Right lobe of liver (tissue), 6 donors: ENCODE data around the gene TMEM131L. TPM values are rescaled to one million over a fixed set of nuclear protein-coding genes. Genes with fewer than 3 reads are reported as not detected.
A peak's percentile ranks its signal among the peaks of the same experiment; 100 is the strongest.

ENCODE experiments used
- ATAC-seq, 4 donors: fragments of 200-7000 bp; cut with Tn5 transposase; one replicate each; pipeline ENCODE4 v1.9.1; 2020; ENCODE audit warnings: mild to moderate bottlenecking in 4 of 4, moderate library complexity in 4 of 4
- DNase-seq, 3 donors: peaks; one replicate each; pipeline ENCODE4 v3.0.0-alpha.2; 2020
- H3K27ac ChIP-seq, 3 donors: fragments of 200-600 bp; one replicate each; pipeline ENCODE4 v1.8.0; 2022
- H3K27me3 ChIP-seq, 2 donors: fragments of 200-600 bp; one replicate each; pipeline ENCODE4 v1.8.0; 2022
- H3K36me3 ChIP-seq, 4 donors: fragments of 200-600 bp; sonication (generic) in 1 of 4; one replicate each; pipeline versions ENCODE4 v1.5.1 to v1.8.0; 2017 to 2022; ENCODE audit warnings: control low read depth in 1 of 4
- H3K4me1 ChIP-seq, 4 donors: fragments of 200-600 bp; sonication (generic) in 1 of 4; one replicate each; pipeline versions ENCODE4 v1.5.1 to v1.8.0; 2017 to 2022; ENCODE audit warnings: control low read depth in 1 of 4
- H3K4me3 ChIP-seq, 3 donors: fragments of 200-600 bp; one replicate each; pipeline ENCODE4 v1.8.0; 2022
- H3K9me3 ChIP-seq, 4 donors: fragments of 200-600 bp; sonication (generic) in 1 of 4; one replicate each; pipeline versions ENCODE4 v1.5.1 to v1.8.0; 2017 to 2022; ENCODE audit warnings: control low read depth in 1 of 4
- POLR2A ChIP-seq: fragments of 450-650 bp; IDR thresholded peaks from one replicate; pipeline ENCODE4 v1.6.1; 2017; ENCODE audit warnings: antibody characterized with exemption, mild to moderate bottlenecking
- WGBS: methylation state at CpG from one replicate; pipeline ENCODE4 v1.1.6; 2018; ENCODE audit warnings: low coverage, low lambda C conversion rate; ENCODE audit not compliant: insufficient coverage; ENCODE audit errors: missing lambda C conversion rate; 5-methylcytosine and 5-hydroxymethylcytosine counted together
- intact Hi-C, 2 donors: fragments of 100-400 bp; cut with DNase I; formaldehyde crosslinking; loops; one replicate each; pipeline versions ENCODE4 v1.11.2 to v1.14.1; 2022
- total RNA-seq, 6 experiments: library from RNA; depleted of rRNA in 2 of 6; stranded (reverse); fragments of >200 nt in 2 of 6; fragmentation: NEBNext Ultra II Directional in 3 of 6; extraction: Animal tissue kit (Norgen Biotek cat#: 25700) in 3 of 6; gene quantifications; one replicate each; pipeline versions ENCODE4 v1.1.0 to v1.2.4, GENCODE V29; 2016 to 2023
- TF ChIP-seq, protein P1 (sequence below), 4 donors: fragments of 200-600 bp in 3 of 4; fragments of 450-650 bp in 1 of 4; IDR thresholded peaks; one replicate each; pipeline versions ENCODE4 v1.5.1 to v1.8.0; 2016 to 2022; ENCODE audit warnings: antibody characterized with exemption in 4 of 4, mild to moderate bottlenecking in 2 of 4
- donor health status: DM: no; HTN: yes; CAD: no.
- donor health status: DM: no; HTN: no; CAD: no.
- donor health status: DM: no; HTN: no; CAD: no.
- donor health status: DM: no; HTN: yes; CAD: no.
- donor health status: DM: no; HTN: yes; CAD: no.

TMEM131L gene
- total RNA-seq, 6 experiments from 2014 or later, result 13.2 to 19.6 (median 14.8) TPM

DNA sequence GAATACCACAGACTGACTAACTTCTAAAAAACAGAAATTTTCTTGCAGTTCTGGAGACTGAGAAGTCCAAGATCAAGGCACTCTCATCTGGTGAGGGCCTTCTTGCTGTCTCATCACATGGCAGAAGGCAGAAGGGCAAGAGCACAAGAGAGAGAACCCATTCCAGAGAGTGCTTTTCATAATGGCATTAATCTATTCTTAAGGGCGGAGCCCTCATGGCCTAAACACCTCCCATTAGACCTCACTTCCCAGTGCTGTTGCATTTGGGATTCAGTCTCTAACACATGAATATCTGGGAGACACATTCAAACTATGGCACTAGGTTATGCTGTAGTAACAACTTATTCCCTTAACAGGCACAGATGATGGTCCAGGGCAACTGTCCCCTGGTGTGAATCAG lies 180.8 kb downstream of the TMEM131L start:
- intact Hi-C loops, result no loop called here
- TF ChIP-seq, protein P1, sequence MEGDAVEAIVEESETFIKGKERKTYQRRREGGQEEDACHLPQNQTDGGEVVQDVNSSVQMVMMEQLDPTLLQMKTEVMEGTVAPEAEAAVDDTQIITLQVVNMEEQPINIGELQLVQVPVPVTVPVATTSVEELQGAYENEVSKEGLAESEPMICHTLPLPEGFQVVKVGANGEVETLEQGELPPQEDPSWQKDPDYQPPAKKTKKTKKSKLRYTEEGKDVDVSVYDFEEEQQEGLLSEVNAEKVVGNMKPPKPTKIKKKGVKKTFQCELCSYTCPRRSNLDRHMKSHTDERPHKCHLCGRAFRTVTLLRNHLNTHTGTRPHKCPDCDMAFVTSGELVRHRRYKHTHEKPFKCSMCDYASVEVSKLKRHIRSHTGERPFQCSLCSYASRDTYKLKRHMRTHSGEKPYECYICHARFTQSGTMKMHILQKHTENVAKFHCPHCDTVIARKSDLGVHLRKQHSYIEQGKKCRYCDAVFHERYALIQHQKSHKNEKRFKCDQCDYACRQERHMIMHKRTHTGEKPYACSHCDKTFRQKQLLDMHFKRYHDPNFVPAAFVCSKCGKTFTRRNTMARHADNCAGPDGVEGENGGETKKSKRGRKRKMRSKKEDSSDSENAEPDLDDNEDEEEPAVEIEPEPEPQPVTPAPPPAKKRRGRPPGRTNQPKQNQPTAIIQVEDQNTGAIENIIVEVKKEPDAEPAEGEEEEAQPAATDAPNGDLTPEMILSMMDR (IDR thresholded peaks at IDR 0.05), result no peak
- no peak for TF ChIP-seq POLR2A
- no peaks in the 10 kb centered on the region for H3K9me3 ChIP-seq
- H3K27me3 ChIP-seq, result no peaks in the 10 kb centered on the region
- no peaks in the 10 kb centered on the region for H3K4me1 ChIP-seq
- no peaks in the 10 kb centered on the region for H3K36me3 ChIP-seq
- DNase-seq (no peak), ATAC-seq (no peak)
- H3K27ac ChIP-seq, result no peak overlapping the region
- WGBS, result 100% methylated on average over 1 of the region's 1 CpG
- H3K4me3 ChIP-seq, result no peak overlapping the region

DNA sequence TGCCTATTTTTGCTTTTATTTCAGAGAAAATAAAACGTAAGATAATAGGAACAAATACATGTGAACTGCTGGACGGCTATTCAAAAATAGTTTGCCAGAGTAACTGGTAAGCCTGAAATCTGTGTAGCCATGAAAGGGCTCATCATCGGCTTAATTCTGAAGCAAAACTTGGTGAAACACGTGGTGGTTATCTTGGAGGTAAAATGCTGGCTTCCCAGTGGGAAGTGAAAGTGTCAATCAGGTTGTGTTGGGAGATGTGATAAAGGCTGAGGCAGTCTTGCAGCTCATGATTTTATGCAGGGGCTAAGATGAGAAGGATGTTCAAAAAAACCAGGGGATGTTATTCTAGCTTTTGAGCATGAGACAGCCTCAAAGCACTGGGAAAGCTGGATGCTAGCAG lies 181.8 kb downstream of the TMEM131L start:
- Histone ChIP-seq H3K4me1 (no peaks in the 10 kb centered on the region), H3K27ac (no peak overlapping the region), H3K36me3 (no peaks in the 10 kb centered on the region), H3K9me3 (no peaks in the 10 kb centered on the region), H3K4me3 (no peak overlapping the region), H3K27me3 (no peaks in the 10 kb centered on the region)
- no peak for ATAC-seq
- no peak for DNase-seq
- intact Hi-C loops, result no loop called here
- no peak for TF ChIP-seq POLR2A
- TF ChIP-seq, protein P1 (IDR thresholded peaks at IDR 0.05), result no peak
- 64% methylated on average over 4 of the region's 4 CpGs for WGBS

DNA sequence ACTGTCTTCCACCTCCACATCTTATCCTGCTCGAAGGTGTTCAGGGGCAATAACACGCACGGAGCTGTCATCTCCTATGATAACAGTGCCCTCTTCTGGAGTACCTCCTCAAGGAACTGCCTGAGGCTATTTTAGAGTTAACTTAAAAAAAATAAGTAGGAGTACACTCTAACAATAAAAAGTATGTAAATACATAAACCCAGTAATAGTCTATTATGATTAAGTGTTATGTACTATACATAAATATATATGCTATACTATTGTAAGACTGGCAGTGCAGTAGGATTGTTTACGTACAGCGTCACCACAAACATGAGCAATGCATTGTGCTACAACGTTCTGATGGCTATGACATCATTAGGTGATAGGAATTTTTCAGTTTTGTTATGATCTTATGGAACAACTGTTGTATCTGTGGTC lies 183.4 kb downstream of the TMEM131L start:
- Histone ChIP-seq H3K36me3 (no peaks in the 10 kb centered on the region), H3K27ac (no peak overlapping the region), H3K4me1 (no peaks in the 10 kb centered on the region), H3K4me3 (no peak overlapping the region), H3K9me3 (no peaks in the 10 kb centered on the region), H3K27me3 (no peaks in the 10 kb centered on the region)
- DNase-seq (no peak), ATAC-seq (no peak)
- intact Hi-C loops, result no loop called here
- WGBS, result 56% methylated on average over 6 of the region's 6 CpGs
- TF ChIP-seq, protein P1 (IDR thresholded peaks at IDR 0.05), result peak in 2 of 4 donors; percentile 25 to 30
- no peak for TF ChIP-seq POLR2A

DNA sequence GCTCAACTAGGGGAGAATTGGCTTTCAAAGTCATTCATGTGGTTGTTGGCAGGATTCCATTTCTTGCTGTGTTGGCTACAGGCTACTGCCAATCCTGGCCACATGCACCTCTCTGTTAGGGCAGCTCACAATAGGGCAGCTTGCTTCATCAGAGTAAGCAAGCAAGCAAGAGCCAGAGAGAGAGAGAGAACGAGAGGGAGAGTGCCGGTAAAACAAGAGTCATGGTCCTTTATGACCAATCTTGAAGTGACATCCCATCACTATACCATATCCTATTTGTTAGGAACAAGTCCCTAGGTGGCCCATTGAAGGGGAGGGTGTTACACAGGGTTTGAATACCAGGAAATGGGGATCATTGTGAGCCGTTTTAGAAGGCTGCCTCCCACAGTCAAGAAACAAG lies 185.0 kb downstream of the TMEM131L start:
- ATAC-seq (peak in 3 of 4 donors; percentile 3 to 28 (median 12)), DNase-seq (no peak)
- H3K4me3 ChIP-seq, result no peak overlapping the region
- no peaks in the 10 kb centered on the region for H3K9me3 ChIP-seq
- TF ChIP-seq, protein P1 (IDR thresholded peaks at IDR 0.05), result no peak
- TF ChIP-seq POLR2A, result no peak
- WGBS, result 47% methylated on average over 3 of the region's 3 CpGs
- H3K27me3 ChIP-seq, result no peaks in the 10 kb centered on the region
- intact Hi-C loops, result no loop called here
- peaks cover 0 to 6% (median under 1%) of the 10 kb centered on the region in 4 donors for H3K4me1 ChIP-seq
- H3K27ac ChIP-seq, result peak overlapping the region in 2 of 3 donors; percentile 44 to 65
- H3K36me3 ChIP-seq, result no peaks in the 10 kb centered on the region

DNA sequence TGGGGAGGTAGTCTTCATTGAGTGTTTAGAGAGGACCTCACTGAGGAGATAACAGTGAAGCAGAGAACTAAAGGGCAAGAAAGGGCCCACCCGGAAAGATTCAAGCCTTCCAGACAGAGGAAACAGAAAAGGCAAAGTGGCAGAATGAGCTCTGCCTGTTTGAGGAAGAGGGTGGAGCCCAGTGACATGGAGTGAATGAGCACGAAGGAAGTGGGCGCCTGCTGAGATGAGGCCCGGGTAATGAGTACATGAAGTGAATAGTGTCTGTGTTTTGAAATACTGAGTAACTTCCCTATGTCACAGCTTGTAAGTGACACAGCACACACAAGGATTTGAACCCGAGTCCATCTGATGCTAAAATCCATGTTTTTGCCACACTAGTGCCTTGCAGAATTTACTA lies 185.4 kb downstream of the TMEM131L start:
- DNase-seq, result peak in 2 of 3 donors; percentile 50 to 62
- Histone ChIP-seq H3K36me3 (no peaks in the 10 kb centered on the region), H3K27me3 (no peaks in the 10 kb centered on the region), H3K4me3 (no peak overlapping the region), H3K4me1 (peaks cover 0 to 11% (median 3%) of the 10 kb centered on the region in 4 donors), H3K9me3 (no peaks in the 10 kb centered on the region), H3K27ac (peak overlapping the region; percentile 41 to 72 (median 44))
- 34% methylated on average over 4 of the region's 5 CpGs for WGBS
- peak; percentile 52 to 59 (median 56) for ATAC-seq
- intact Hi-C loops, result no loop called here
- TF ChIP-seq, protein P1 (IDR thresholded peaks at IDR 0.05), result no peak
- TF ChIP-seq POLR2A, result no peak
